HCT116 (cell line): ENCODE data around the gene LAMTOR1.

Experiments
- POLR2A ChIP-seq: IDR thresholded peaks from 2 replicates; pipeline ENCODE4 v1.7.0; 2011; ENCODE audit warnings: borderline replicate concordance; ENCODE audit not compliant: insufficient read depth, insufficient read length; ENCODE audit errors: extremely low read depth
- TF ChIP-seq, protein P1 (sequence below): IDR thresholded peaks from 2 replicates; pipeline ENCODE4 v1.6.1; 2012

DNA sequence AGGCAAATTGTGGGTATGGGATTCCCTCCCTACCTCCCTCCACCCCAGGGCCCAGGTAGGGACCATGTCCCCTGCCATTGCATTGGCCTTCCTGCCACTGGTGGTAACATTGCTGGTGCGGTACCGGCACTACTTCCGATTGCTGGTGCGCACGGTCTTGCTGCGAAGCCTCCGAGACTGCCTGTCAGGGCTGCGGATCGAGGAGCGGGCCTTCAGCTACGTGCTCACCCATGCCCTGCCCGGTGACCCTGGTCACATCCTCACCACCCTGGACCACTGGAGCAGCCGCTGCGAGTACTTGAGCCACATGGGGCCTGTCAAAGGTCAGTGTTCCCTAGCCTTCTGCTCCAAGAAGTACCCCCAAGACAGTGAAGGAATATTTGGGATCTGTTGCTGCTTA, 2.8 kb upstream of the LAMTOR1 start, which contains the start of gene TOMT:
- no peak for TF ChIP-seq POLR2A
- TF ChIP-seq, protein P1, sequence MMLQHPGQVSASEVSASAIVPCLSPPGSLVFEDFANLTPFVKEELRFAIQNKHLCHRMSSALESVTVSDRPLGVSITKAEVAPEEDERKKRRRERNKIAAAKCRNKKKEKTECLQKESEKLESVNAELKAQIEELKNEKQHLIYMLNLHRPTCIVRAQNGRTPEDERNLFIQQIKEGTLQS: no peak
